ENCODE measurements around the gene ASB4.

ASB4 gene

GRCh38 chr7:95556777-95557176 lies 71.0 kb downstream of the ASB4 start:
- DNase-seq: no peak

GRCh38 chr7:95558864-95559263 lies 73.1 kb downstream of the ASB4 start:
- DNase-seq: no peak

DNA sequence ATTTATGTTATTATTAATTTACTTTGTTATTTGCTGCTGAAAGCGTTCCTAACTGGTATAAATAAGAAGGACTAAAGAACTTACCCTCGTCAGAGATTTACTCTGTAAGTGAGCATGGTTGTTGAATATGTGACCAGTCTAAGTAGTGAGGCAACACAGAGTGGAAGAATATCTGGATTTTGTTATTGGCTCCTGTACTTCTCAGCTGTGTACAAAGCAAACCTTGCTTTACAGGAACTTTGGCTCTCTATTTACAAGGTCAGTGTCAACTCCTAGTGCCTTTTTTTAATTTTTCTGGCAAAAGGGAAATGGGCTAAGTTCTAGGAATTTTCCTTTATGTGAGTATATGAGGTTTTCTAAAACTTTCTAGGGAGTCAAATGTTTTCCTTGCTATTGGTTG lies 74.9 kb downstream of the ASB4 start:
- no peak for DNase-seq

DNA sequence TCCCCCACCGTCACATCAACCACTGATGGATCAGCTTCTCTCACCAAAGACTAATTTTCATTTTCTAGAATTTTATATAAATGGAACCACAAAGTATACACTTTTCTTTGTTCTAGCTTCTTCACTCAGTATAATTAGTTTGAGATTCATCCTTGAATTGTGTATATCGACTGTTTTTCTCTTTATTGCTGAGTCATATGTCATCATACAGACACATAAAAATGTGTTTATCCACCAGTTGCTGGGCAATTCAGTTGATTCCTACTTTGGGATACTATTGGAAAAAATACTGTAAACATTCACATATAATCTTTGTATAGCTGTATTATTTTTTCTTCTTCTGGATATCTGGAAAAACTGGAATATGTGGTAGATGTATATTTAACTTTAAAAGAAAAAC lies 84.0 kb downstream of the ASB4 start:
- DNase-seq: no peak

GRCh38 chr7:95577137-95577536 lies 91.4 kb downstream of the ASB4 start:
- DNase-seq: no peak

DNA sequence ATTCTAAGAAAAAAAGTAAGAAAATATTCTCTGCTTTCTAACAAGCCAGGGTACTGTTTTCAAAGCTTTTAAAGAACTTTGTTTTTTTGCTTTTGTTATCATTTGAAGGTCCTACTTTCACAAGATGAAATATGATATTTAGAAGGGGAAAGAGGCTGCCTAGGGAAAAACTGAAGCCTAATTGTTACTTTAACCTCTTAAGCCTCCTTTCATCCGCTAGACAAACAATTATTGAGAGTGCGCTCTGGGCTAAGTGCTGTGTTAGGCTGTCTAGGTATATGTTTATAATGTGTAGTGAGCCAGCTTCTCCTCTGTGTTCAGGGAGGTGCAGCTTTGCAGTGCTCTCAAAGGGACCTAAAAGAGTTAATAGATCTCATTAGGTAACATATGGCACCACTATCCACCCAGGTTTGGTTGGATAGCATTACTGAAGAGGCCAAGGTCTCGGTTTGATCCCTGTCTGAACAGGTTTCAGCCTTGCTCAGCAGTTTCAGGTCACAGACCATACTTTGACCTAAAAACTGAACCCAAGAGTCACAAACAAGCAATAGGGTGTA lies 92.6 kb downstream of the ASB4 start:
- no peak for DNase-seq

DNA sequence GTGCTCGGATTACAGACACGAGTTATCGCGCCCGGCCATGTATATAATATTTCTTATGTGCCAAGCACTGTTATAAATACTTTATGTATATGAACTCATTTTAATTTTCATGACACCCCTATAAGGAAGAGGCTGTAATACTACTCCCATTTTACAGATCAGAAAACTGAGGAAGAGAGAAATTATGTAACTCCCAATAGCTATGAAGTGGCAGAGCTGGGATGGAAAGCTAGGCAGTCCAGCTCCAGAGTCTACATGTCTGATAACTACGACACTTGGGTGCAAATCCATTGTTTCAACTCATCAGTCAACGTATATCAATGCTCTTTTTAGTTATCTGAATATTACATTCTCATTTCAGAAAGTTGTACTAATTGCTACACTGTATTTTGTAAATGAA lies 93.6 kb downstream of the ASB4 start:
- no peak for DNase-seq

GRCh38 chr7:95581467-95581866 lies 95.7 kb downstream of the ASB4 start:
- no peak for DNase-seq

GRCh38 chr7:95582578-95583293 lies 97.0 kb downstream of the ASB4 start:
- no peak for DNase-seq

GRCh38 chr7:95583834-95584621 lies 98.3 kb downstream of the ASB4 start:
- DNase-seq: no peak

DNA sequence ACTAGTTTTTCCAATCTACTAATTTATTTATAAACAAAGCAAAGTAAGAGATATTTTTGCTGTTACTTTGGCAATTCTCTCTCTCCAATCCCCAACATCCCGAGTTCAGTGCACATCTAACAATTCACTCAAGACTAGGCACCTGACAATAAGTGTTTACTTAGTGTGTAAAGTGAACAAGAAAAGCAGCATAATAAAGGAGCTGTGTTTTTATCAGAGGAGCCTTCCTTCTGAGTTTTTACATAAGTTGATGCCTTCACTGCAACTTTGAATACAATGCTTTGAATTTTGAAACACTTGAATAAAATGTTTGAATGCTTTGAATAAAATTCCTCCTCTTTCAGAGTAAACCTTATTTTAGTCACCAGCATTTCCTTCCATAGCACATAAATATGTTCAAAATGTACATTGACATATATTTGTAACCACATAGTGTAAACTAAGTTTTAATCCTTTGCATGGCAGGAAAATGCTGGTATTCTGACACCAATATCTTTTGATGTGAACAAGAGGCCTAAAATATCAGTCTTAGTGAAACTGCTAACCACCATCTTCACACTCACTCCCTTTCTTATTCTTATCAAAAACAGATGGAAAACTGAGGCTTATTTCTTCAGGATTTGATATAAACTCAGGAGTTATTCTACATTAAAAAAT lies 99.2 kb downstream of the ASB4 start:
- no peak for DNase-seq

- no peak for DNase-seq
Measured at GRCh38 chr7:95585426-95585789, 99.7 kb downstream of the ASB4 start.

GRCh38 chr7:95586951-95587301 lies 101.2 kb downstream of the ASB4 start:
- no peak for DNase-seq

DNA sequence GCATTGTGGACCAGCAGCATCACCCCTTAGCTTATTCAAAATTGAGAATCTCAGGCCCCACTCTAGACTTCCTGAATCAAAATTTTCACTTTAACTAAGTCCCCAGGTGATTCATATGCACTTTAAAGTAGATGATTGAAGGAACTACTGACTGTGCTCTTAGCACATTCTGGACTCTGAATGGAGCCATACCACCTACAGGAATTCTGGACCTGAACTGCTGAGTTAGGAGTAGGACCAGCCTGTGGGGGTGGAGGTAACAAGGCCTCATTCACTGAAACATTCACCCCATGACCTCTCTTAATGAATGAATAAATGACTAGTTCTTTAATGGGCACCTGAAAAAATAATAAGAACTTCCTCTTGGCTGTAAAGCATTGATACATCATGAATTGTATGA lies 103.3 kb downstream of the ASB4 start:
- DNase-seq: no peak

GRCh38 chr7:95589766-95590165 lies 104.0 kb downstream of the ASB4 start:
- no peak for DNase-seq

All from CD4-positive, alpha-beta T cell treated with Interleukin-12 subunit alpha and Interleukin-12 subunit beta, for 1 hour (primary cell).